Measurements from ENCODE around the gene MT1F.

DNA sequence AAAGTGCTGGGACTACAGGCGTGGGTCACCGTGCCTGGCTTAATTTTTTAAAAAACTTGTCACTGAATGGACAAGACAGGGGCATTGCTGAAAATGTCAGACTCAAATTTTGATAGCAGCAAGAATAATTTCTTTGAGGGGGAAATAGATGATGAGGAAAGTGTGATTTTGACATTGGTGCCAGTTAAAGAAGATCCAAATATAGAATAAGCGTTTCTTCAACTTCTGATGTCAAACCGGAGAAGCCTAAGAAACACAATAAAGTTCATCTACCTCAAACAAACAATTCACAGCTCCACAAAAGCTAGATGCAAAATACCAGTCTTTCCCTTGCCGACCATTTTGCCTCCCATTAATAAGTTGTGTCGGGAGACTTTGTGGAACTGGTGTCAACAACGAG, 29.0 kb downstream of the MT1F start:
- TF ChIP-seq CTCF (conservative IDR thresholded peaks at IDR 0.05; ENCODE audit: low read depth, low read length) (no peak), EZH2 (IDR thresholded peaks at IDR 0.05; ENCODE audit: low read length, unreplicated experiment) (no peak), EZH2phosphoT487 (IDR thresholded peaks at IDR 0.05; ENCODE audit: borderline replicate concordance, low read length) (no peak)
